ENCODE results near the gene COLEC12. TPM values are rescaled to one million over a fixed set of nuclear protein-coding genes. Genes with fewer than 3 reads are reported as not detected.

COLEC12 gene
- polyA plus RNA-seq, 2 donors = 0.75 to 1.2 TPM

- Histone ChIP-seq H3K9me3 (ENCODE audit: control insufficient read depth in 2 of 2, insufficient read depth in 1 of 2, low read depth in 1 of 2, low read length in 1 of 2) (no peaks in the 10 kb centered on the region), H3K27me3 (ENCODE audit: control insufficient read depth in 1 of 2, insufficient read depth in 2 of 2, low read length in 2 of 2) (no peaks in the 10 kb centered on the region), H3K4me1 (ENCODE audit: control insufficient read depth in 2 of 2, insufficient read depth in 2 of 2, low read length in 1 of 2) (no peaks in the 10 kb centered on the region), H3K4me3 (ENCODE audit: low read depth in 1 of 2, low read length in 2 of 2) (no peak overlapping the region), H3K27ac (ENCODE audit: low read depth in 2 of 2, low read length in 1 of 2) (no peak overlapping the region), H3K36me3 (ENCODE audit: control insufficient read depth in 2 of 2, insufficient read depth in 2 of 2, low read length in 1 of 2) (no peaks in the 10 kb centered on the region)
- 81 to 88% methylated on average over 4 of the region's 4 CpGs for WGBS, 2 donors
Observed at GRCh38 chr18:328928-329327, 171.6 kb downstream of the COLEC12 start.

- 40 to 50% methylated on average over 1 of the region's 1 CpG for WGBS, 2 donors
- no peaks in the 10 kb centered on the region for H3K36me3 ChIP-seq (ENCODE audit: control insufficient read depth in 2 of 2, insufficient read depth in 2 of 2, low read length in 1 of 2)
Observed at GRCh38 chr18:326846-327245, 173.7 kb downstream of the COLEC12 start.

DNA sequence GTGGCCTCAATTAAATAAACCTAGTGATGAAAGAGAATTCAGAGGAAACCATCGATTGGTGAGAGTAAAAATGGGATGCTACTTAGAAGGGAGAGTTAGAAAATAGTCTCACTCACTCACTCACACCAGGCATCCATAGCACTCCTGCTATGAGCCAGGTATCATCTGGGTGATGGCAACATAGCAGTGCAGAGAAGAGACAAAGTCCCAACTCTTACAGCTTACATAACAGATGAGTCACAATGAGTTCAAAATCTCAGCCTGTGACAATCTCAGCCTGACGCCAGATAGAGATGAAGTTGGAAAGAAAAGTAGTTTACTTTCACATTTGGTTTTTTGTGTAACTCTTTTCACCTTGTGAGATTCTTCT lies 177.3 kb downstream of the COLEC12 start:
- Histone ChIP-seq H3K27me3 (ENCODE audit: control insufficient read depth in 1 of 2, insufficient read depth in 2 of 2, low read length in 2 of 2) (no peaks in the 10 kb centered on the region), H3K9me3 (ENCODE audit: control insufficient read depth in 2 of 2, insufficient read depth in 1 of 2, low read depth in 1 of 2, low read length in 1 of 2) (no peaks in the 10 kb centered on the region), H3K4me1 (ENCODE audit: control insufficient read depth in 2 of 2, insufficient read depth in 2 of 2, low read length in 1 of 2) (no peaks in the 10 kb centered on the region), H3K27ac (ENCODE audit: low read depth in 2 of 2, low read length in 1 of 2) (no peak overlapping the region), H3K4me3 (ENCODE audit: low read depth in 1 of 2, low read length in 2 of 2) (no peak overlapping the region), H3K36me3 (ENCODE audit: control insufficient read depth in 2 of 2, insufficient read depth in 2 of 2, low read length in 1 of 2) (no peaks in the 10 kb centered on the region)
- WGBS, 2 donors = 51 to 58% methylated on average over 2 of the region's 2 CpGs

More at GRCh38 chr18:326846-327245, 173.7 kb downstream of the COLEC12 start:
- Histone ChIP-seq H3K9me3 (ENCODE audit: control insufficient read depth in 2 of 2, insufficient read depth in 1 of 2, low read depth in 1 of 2, low read length in 1 of 2) (no peaks in the 10 kb centered on the region), H3K4me3 (ENCODE audit: low read depth in 1 of 2, low read length in 2 of 2) (no peak overlapping the region), H3K4me1 (ENCODE audit: control insufficient read depth in 2 of 2, insufficient read depth in 2 of 2, low read length in 1 of 2) (no peaks in the 10 kb centered on the region), H3K27me3 (ENCODE audit: control insufficient read depth in 1 of 2, insufficient read depth in 2 of 2, low read length in 2 of 2) (no peaks in the 10 kb centered on the region), H3K27ac (ENCODE audit: low read depth in 2 of 2, low read length in 1 of 2) (no peak overlapping the region)

GRCh38 chr18:321865-322467 lies 178.5 kb downstream of the COLEC12 start:
- 89 to 90% methylated on average over 5 of the region's 5 CpGs for WGBS, 2 donors

DNA sequence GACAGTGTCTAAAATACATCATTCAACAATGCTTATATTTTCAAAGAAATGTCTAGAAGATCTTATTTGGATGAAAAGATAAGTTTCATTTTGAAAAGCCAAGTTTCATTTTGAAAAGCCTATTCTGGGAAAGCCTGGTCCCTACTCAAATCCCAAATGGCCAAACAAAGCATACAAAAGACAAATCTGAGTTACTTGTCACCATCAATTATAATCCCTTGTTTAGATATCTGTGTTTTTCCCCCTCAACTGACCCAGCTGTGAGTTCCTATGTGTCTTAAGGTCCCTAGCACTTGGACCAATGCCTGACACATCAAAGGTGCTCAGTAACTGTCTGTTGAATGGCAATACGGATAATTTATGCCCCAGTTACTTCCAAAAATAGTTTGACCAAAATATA lies 180.3 kb downstream of the COLEC12 start:
- 57% methylated on average over 1 of the region's 1 CpG for WGBS, 2 donors
- Histone ChIP-seq H3K27me3 (ENCODE audit: control insufficient read depth in 1 of 2, insufficient read depth in 2 of 2, low read length in 2 of 2) (no peaks in the 10 kb centered on the region), H3K9me3 (ENCODE audit: control insufficient read depth in 2 of 2, insufficient read depth in 1 of 2, low read depth in 1 of 2, low read length in 1 of 2) (no peaks in the 10 kb centered on the region), H3K4me1 (ENCODE audit: control insufficient read depth in 2 of 2, insufficient read depth in 2 of 2, low read length in 1 of 2) (no peaks in the 10 kb centered on the region), H3K36me3 (ENCODE audit: control insufficient read depth in 2 of 2, insufficient read depth in 2 of 2, low read length in 1 of 2) (no peaks in the 10 kb centered on the region), H3K4me3 (ENCODE audit: low read depth in 1 of 2, low read length in 2 of 2) (no peak overlapping the region), H3K27ac (ENCODE audit: low read depth in 2 of 2, low read length in 1 of 2) (no peak overlapping the region)

More at GRCh38 chr18:321865-322467, 178.5 kb downstream of the COLEC12 start:
- H3K4me3 ChIP-seq (ENCODE audit: low read depth in 1 of 2, low read length in 2 of 2) = no peak overlapping the region
- no peaks in the 10 kb centered on the region for H3K4me1 ChIP-seq (ENCODE audit: control insufficient read depth in 2 of 2, insufficient read depth in 2 of 2, low read length in 1 of 2)
- no peaks in the 10 kb centered on the region for H3K36me3 ChIP-seq (ENCODE audit: control insufficient read depth in 2 of 2, insufficient read depth in 2 of 2, low read length in 1 of 2)
- no peaks in the 10 kb centered on the region for H3K27me3 ChIP-seq (ENCODE audit: control insufficient read depth in 1 of 2, insufficient read depth in 2 of 2, low read length in 2 of 2)
- no peaks in the 10 kb centered on the region for H3K9me3 ChIP-seq (ENCODE audit: control insufficient read depth in 2 of 2, insufficient read depth in 1 of 2, low read depth in 1 of 2, low read length in 1 of 2)
- no peak overlapping the region for H3K27ac ChIP-seq (ENCODE audit: low read depth in 2 of 2, low read length in 1 of 2)

DNA sequence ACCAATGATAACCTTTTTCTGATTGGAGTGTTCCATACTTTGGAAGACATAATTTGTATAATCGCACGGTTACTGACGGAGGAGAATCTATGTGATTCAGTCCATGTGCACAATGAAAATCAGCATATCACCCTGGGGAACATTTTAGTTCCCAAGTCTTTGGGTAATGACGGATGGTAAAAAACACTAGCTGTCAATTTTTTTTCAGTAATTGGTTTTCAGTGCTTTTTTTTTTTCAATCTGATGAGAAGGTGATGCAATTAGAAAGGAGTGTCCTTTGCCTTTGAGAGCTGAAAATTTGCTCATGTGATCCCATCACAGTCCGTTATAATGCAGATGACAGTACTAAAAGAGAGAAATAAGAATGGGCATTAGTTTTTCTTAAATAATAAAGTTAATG lies 180.8 kb downstream of the COLEC12 start:
- Histone ChIP-seq H3K36me3 (ENCODE audit: control insufficient read depth in 2 of 2, insufficient read depth in 2 of 2, low read length in 1 of 2) (no peaks in the 10 kb centered on the region), H3K27ac (ENCODE audit: low read depth in 2 of 2, low read length in 1 of 2) (no peak overlapping the region), H3K9me3 (ENCODE audit: control insufficient read depth in 2 of 2, insufficient read depth in 1 of 2, low read depth in 1 of 2, low read length in 1 of 2) (no peaks in the 10 kb centered on the region), H3K4me3 (ENCODE audit: low read depth in 1 of 2, low read length in 2 of 2) (no peak overlapping the region), H3K27me3 (ENCODE audit: control insufficient read depth in 1 of 2, insufficient read depth in 2 of 2, low read length in 2 of 2) (no peaks in the 10 kb centered on the region), H3K4me1 (ENCODE audit: control insufficient read depth in 2 of 2, insufficient read depth in 2 of 2, low read length in 1 of 2) (no peaks in the 10 kb centered on the region)
- 83 to 92% methylated on average over 5 of the region's 5 CpGs for WGBS, 2 donors

GRCh38 chr18:318791-319291 lies 181.7 kb downstream of the COLEC12 start:
- no peaks in the 10 kb centered on the region for H3K9me3 ChIP-seq (ENCODE audit: control insufficient read depth in 2 of 2, insufficient read depth in 1 of 2, low read depth in 1 of 2, low read length in 1 of 2)
- H3K27me3 ChIP-seq (ENCODE audit: control insufficient read depth in 1 of 2, insufficient read depth in 2 of 2, low read length in 2 of 2) = no peaks in the 10 kb centered on the region
- 83 to 93% methylated on average over 9 of the region's 9 CpGs for WGBS, 2 donors
- H3K4me3 ChIP-seq (ENCODE audit: low read depth in 1 of 2, low read length in 2 of 2) = no peak overlapping the region
- H3K4me1 ChIP-seq (ENCODE audit: control insufficient read depth in 2 of 2, insufficient read depth in 2 of 2, low read length in 1 of 2) = no peaks in the 10 kb centered on the region
- H3K27ac ChIP-seq (ENCODE audit: low read depth in 2 of 2, low read length in 1 of 2) = no peak overlapping the region
- H3K36me3 ChIP-seq (ENCODE audit: control insufficient read depth in 2 of 2, insufficient read depth in 2 of 2, low read length in 1 of 2) = no peaks in the 10 kb centered on the region

- Histone ChIP-seq H3K36me3 (ENCODE audit: control insufficient read depth in 2 of 2, insufficient read depth in 2 of 2, low read length in 1 of 2) (no peaks in the 10 kb centered on the region), H3K27ac (ENCODE audit: low read depth in 2 of 2, low read length in 1 of 2) (no peak overlapping the region), H3K9me3 (ENCODE audit: control insufficient read depth in 2 of 2, insufficient read depth in 1 of 2, low read depth in 1 of 2, low read length in 1 of 2) (no peaks in the 10 kb centered on the region), H3K27me3 (ENCODE audit: control insufficient read depth in 1 of 2, insufficient read depth in 2 of 2, low read length in 2 of 2) (no peaks in the 10 kb centered on the region), H3K4me1 (ENCODE audit: control insufficient read depth in 2 of 2, insufficient read depth in 2 of 2, low read length in 1 of 2) (no peaks in the 10 kb centered on the region), H3K4me3 (ENCODE audit: low read depth in 1 of 2, low read length in 2 of 2) (no peak overlapping the region)
- 99% methylated on average over 4 to 6 of the region's 6 CpGs for WGBS, 2 donors
Observed at GRCh38 chr18:317618-318017, 182.9 kb downstream of the COLEC12 start.

DNA sequence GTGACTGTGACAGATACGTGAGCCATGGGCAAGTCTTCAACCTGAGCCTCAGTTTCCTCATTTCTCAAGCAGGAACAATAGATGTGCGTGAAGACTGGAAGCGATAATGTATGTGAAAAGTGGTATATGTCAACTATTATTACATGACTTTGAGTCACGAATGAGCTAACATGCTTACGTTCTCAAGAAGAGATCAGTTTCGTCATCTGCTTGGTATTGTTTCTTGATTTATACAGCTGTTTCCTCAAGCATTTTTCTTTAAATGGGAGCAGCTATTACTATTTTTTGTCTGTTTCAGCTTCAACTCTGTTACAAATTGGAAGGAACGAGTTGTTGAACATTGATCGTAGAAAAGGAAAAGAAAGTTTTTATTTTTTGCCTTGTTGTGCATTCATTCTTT lies 184.1 kb downstream of the COLEC12 start:
- Histone ChIP-seq H3K36me3 (ENCODE audit: control insufficient read depth in 2 of 2, insufficient read depth in 2 of 2, low read length in 1 of 2) (no peaks in the 10 kb centered on the region), H3K27me3 (ENCODE audit: control insufficient read depth in 1 of 2, insufficient read depth in 2 of 2, low read length in 2 of 2) (no peaks in the 10 kb centered on the region), H3K9me3 (ENCODE audit: control insufficient read depth in 2 of 2, insufficient read depth in 1 of 2, low read depth in 1 of 2, low read length in 1 of 2) (no peaks in the 10 kb centered on the region), H3K27ac (ENCODE audit: low read depth in 2 of 2, low read length in 1 of 2) (no peak overlapping the region), H3K4me1 (ENCODE audit: control insufficient read depth in 2 of 2, insufficient read depth in 2 of 2, low read length in 1 of 2) (no peaks in the 10 kb centered on the region), H3K4me3 (ENCODE audit: low read depth in 1 of 2, low read length in 2 of 2) (no peak overlapping the region)
- 80 to 87% methylated on average over 8 of the region's 8 CpGs for WGBS, 2 donors

DNA sequence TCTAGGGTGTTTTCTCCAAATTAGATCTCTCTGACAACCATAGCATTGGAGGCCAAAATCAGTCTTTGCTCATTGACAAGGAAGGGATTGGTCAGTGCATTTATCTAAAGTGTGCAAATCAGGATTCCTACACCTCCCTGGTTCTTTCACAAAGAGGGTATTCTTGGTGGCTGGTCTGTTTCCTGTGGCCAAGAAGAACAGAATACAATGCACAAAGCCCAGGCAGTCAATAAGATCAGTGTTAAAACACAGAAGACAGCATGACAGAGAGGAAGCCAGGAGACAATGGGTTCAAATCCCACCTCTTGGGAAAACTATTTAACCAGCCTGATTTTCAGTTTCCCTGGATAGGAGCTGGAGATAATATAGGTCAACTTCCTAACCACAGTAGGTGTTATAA lies 186.6 kb downstream of the COLEC12 start:
- no peaks in the 10 kb centered on the region for H3K36me3 ChIP-seq (ENCODE audit: control insufficient read depth in 2 of 2, insufficient read depth in 2 of 2, low read length in 1 of 2)
- no peaks in the 10 kb centered on the region for H3K4me1 ChIP-seq (ENCODE audit: control insufficient read depth in 2 of 2, insufficient read depth in 2 of 2, low read length in 1 of 2)
- no peak overlapping the region for H3K27ac ChIP-seq (ENCODE audit: low read depth in 2 of 2, low read length in 1 of 2)
- H3K4me3 ChIP-seq (ENCODE audit: low read depth in 1 of 2, low read length in 2 of 2) = no peak overlapping the region
- H3K9me3 ChIP-seq (ENCODE audit: control insufficient read depth in 2 of 2, insufficient read depth in 1 of 2, low read depth in 1 of 2, low read length in 1 of 2) = no peaks in the 10 kb centered on the region
- no peaks in the 10 kb centered on the region for H3K27me3 ChIP-seq (ENCODE audit: control insufficient read depth in 1 of 2, insufficient read depth in 2 of 2, low read length in 2 of 2)
